HL-60 (cell line): Measurements from ENCODE around the gene ADGRE3.

Experiments
- POLR2AphosphoS5 ChIP-seq: IDR thresholded peaks from 2 replicates; pipeline ENCODE4 v1.6.1; 2012; ENCODE audit warnings: low read depth
- TF ChIP-seq, protein P1 (sequence below): IDR thresholded peaks from one replicate; pipeline ENCODE4 v1.5.1; 2011; ENCODE audit warnings: low read length, control low read depth, inconsistent platforms; ENCODE audit not compliant: insufficient read depth

DNA sequence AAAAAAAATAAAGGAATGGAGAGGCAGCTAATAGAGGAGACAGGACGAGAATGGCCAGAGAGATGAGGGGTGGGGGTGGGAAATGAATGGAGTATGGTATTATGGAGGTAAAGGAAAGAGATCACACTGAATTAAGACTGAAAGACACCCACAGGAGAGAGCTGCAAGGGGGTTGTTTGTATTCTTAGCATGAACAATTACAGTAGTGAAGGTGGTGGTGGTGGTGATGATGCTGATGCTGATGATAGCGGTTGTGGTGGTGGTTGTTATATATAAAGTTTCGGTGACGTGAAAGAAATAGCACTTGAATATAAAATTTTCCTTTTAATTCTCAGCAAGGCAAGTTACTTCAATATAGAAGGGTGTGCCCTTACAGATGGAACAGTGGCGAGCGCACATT is 2.8 kb upstream of the ADGRE3 start:
- TF ChIP-seq POLR2AphosphoS5, result no peak
- TF ChIP-seq, protein P1, sequence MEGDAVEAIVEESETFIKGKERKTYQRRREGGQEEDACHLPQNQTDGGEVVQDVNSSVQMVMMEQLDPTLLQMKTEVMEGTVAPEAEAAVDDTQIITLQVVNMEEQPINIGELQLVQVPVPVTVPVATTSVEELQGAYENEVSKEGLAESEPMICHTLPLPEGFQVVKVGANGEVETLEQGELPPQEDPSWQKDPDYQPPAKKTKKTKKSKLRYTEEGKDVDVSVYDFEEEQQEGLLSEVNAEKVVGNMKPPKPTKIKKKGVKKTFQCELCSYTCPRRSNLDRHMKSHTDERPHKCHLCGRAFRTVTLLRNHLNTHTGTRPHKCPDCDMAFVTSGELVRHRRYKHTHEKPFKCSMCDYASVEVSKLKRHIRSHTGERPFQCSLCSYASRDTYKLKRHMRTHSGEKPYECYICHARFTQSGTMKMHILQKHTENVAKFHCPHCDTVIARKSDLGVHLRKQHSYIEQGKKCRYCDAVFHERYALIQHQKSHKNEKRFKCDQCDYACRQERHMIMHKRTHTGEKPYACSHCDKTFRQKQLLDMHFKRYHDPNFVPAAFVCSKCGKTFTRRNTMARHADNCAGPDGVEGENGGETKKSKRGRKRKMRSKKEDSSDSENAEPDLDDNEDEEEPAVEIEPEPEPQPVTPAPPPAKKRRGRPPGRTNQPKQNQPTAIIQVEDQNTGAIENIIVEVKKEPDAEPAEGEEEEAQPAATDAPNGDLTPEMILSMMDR, result no peak
